HG02798 (cell line): ENCODE data around the gene EDIL3.

Experiments
- ATAC-seq: cut with Tn5 transposase; IDR thresholded peaks from one replicate; pipeline ENCODE4 v1.9.1; 2021; ENCODE audit warnings: mild to moderate bottlenecking; ENCODE audit not compliant: unreplicated experiment, poor library complexity

The EDIL3 gene

GRCh38 chr5:84272771-84273516, 111.7 kb downstream of the EDIL3 start:
- ATAC-seq = no peak

GRCh38 chr5:84265739-84266550, 118.7 kb downstream of the EDIL3 start:
- ATAC-seq = no peak

- no peak for ATAC-seq
These were observed 119.5 kb downstream of the EDIL3 start for GRCh38 chr5:84265130-84265529.

- no peak for ATAC-seq
These were observed 123.7 kb downstream of the EDIL3 start for GRCh38 chr5:84260939-84261338.

- ATAC-seq = peak; percentile 50
These were observed 124.5 kb downstream of the EDIL3 start for GRCh38 chr5:84260140-84260539.

- ATAC-seq = no peak
These were observed 125.2 kb downstream of the EDIL3 start for GRCh38 chr5:84259283-84260045.

GRCh38 chr5:84257061-84257460, 127.6 kb downstream of the EDIL3 start:
- ATAC-seq = no peak

- ATAC-seq = no peak
These were observed 129.4 kb downstream of the EDIL3 start for GRCh38 chr5:84255315-84255714.

- ATAC-seq = no peak
These were observed 130.7 kb downstream of the EDIL3 start for GRCh38 chr5:84253946-84254345.

- no peak for ATAC-seq
These were observed 133.2 kb downstream of the EDIL3 start for GRCh38 chr5:84251503-84251902.

GRCh38 chr5:84249918-84250630, 134.6 kb downstream of the EDIL3 start:
- ATAC-seq = no peak

GRCh38 chr5:84248013-84248412, 136.7 kb downstream of the EDIL3 start:
- ATAC-seq = no peak

- no peak for ATAC-seq
These were observed 142.4 kb downstream of the EDIL3 start for GRCh38 chr5:84242286-84242685.

GRCh38 chr5:84239494-84239893, 145.2 kb downstream of the EDIL3 start:
- no peak for ATAC-seq

- ATAC-seq = no peak
These were observed 147.6 kb downstream of the EDIL3 start for GRCh38 chr5:84237126-84237525.

- no peak for ATAC-seq
These were observed 153.2 kb downstream of the EDIL3 start for GRCh38 chr5:84231433-84231832.

GRCh38 chr5:84229045-84229444, 155.6 kb downstream of the EDIL3 start:
- no peak for ATAC-seq

GRCh38 chr5:84228266-84228665, 156.4 kb downstream of the EDIL3 start:
- no peak for ATAC-seq

GRCh38 chr5:84227236-84227635, 157.4 kb downstream of the EDIL3 start:
- ATAC-seq = no peak

- ATAC-seq = no peak
These were observed 166.1 kb downstream of the EDIL3 start for GRCh38 chr5:84218546-84218945.
